Keratinocyte (primary cell): ENCODE measurements around the gene TYW1. TPM values are rescaled to one million over a fixed set of nuclear protein-coding genes. Genes with fewer than 3 reads are reported as not detected.
"Not testable (repeated sequence)": the region's sequence is repeated elsewhere in the genome, so short reads cannot be mapped to it uniquely, and the experiment has no call there.

ENCODE experiments used
- DNase-seq: peaks from one replicate; pipeline ENCODE4 v3.0.0-alpha.2; 2011; ENCODE audit warnings: low read depth, missing footprints, low spot score
- FAIRE-seq: peaks from 2 replicates; lab custom pipeline; 2011; peaks lifted over from hg19 to GRCh38; lab: Jason Lieb, UNC
- H2AFZ ChIP-seq: 2 replicates; pipeline ENCODE4 v1.6.0; 2012; ENCODE audit warnings: low read length, control low read depth, inconsistent platforms; ENCODE audit not compliant: control insufficient read depth
- H3K27ac ChIP-seq: 2 replicates; pipeline ENCODE4 v1.5.1; 2011; ENCODE audit warnings: low read length; ENCODE audit not compliant: control insufficient read depth, insufficient read depth
- H3K27me3 ChIP-seq: 3 replicates; pipeline ENCODE4 v1.6.0; 2011; ENCODE audit warnings: low read length; ENCODE audit not compliant: control insufficient read depth, insufficient read depth; ENCODE audit errors: extremely low read depth
- H3K36me3 ChIP-seq, 2 experiments: 2 replicates in 1 of 2; 3 replicates in 1 of 2; pipeline ENCODE4 v1.5.1; 2011; ENCODE audit warnings: low read length in 2 of 2, mild to moderate bottlenecking in 1 of 2; ENCODE audit not compliant: control insufficient read depth in 2 of 2, insufficient read depth in 2 of 2; ENCODE audit errors: extremely low read depth in 1 of 2
- H3K4me1 ChIP-seq: 3 replicates; pipeline ENCODE4 v1.5.1; 2011; ENCODE audit warnings: low read length; ENCODE audit not compliant: control insufficient read depth, insufficient read depth; ENCODE audit errors: extremely low read depth
- H3K4me2 ChIP-seq: 3 replicates; pipeline ENCODE4 v1.6.0; 2011; ENCODE audit warnings: low read depth, low read length; ENCODE audit not compliant: control insufficient read depth, insufficient read depth; ENCODE audit errors: extremely low read depth
- H3K4me3 ChIP-seq, 3 experiments: fragments of 200-600 bp in 1 of 3; sonication (generic) in 1 of 3; 2 replicates in 2 of 3; 3 replicates in 1 of 3; pipeline ENCODE4 v1.5.1; 2011 to 2016; ENCODE audit warnings: low read length in 3 of 3, mild to moderate bottlenecking in 3 of 3, control low read depth in 2 of 3, inconsistent platforms in 1 of 3, low read depth in 1 of 3, mixed read lengths in 1 of 3, mixed run types in 1 of 3, moderate library complexity in 1 of 3; ENCODE audit not compliant: control insufficient read depth in 2 of 3, insufficient read depth in 2 of 3; ENCODE audit errors: extremely low read depth in 1 of 3
- H3K79me2 ChIP-seq: 2 replicates; pipeline ENCODE4 v1.6.0; 2012; ENCODE audit warnings: low read length; ENCODE audit not compliant: control insufficient read depth, insufficient read depth
- H3K9ac ChIP-seq: 3 replicates; pipeline ENCODE4 v1.6.0; 2011; ENCODE audit warnings: low read length; ENCODE audit not compliant: control insufficient read depth, insufficient read depth; ENCODE audit errors: extremely low read depth
- H3K9me1 ChIP-seq: 3 replicates; pipeline ENCODE4 v1.6.0; 2011; ENCODE audit warnings: low read length; ENCODE audit not compliant: control insufficient read depth, insufficient read depth; ENCODE audit errors: extremely low read depth
- H3K9me3 ChIP-seq: 2 replicates; pipeline ENCODE4 v1.5.1; 2012; ENCODE audit warnings: low read depth, low read length; ENCODE audit not compliant: control insufficient read depth
- H4K20me1 ChIP-seq: 3 replicates; pipeline ENCODE4 v1.6.0; 2011; ENCODE audit warnings: low read length; ENCODE audit not compliant: control insufficient read depth, insufficient read depth; ENCODE audit errors: extremely low read depth
- EZH2 ChIP-seq: IDR thresholded peaks from one replicate; pipeline ENCODE4 v1.6.1; 2012; ENCODE audit warnings: inconsistent platforms, mild to moderate bottlenecking, low read length, moderate library complexity
- dilution Hi-C: fragments of 300-500 bp; cut with MboI; formaldehyde crosslinking; loops from one replicate; pipeline ENCODE4 v1.7.0; 2020; ENCODE audit warnings: low sequenced_read_pairs; ENCODE audit not compliant: extremely low pct_ligation_motif_present
- polyA plus RNA-seq, 5 experiments: library from polyadenylated mRNA; depleted of rRNA in 3 of 5; stranded (reverse) in 3 of 5; stranded (forward) in 1 of 5; unstranded in 1 of 5; fragments of >200 nt; gene quantifications; 1 replicate in 1 of 5; 2 replicates in 3 of 5; 3 replicates in 1 of 5; pipeline versions ENCODE4 v1.2.1 to v1.2.3, GENCODE V29; 2011 to 2012; ENCODE audit warnings: missing spikeins in 2 of 5, low read depth in 1 of 5, low replicate concordance in 1 of 5
- TF ChIP-seq, protein P1 (sequence below), 3 experiments: IDR thresholded peaks in 1 of 3; conservative IDR thresholded peaks in 1 of 3; optimal IDR thresholded peaks in 1 of 3; 2 replicates in 2 of 3; 3 replicates in 1 of 3; pipeline versions ENCODE3 to v1.5.1; 2011; ENCODE audit warnings: low read length in 3 of 3, mild to moderate bottlenecking in 3 of 3, moderate library complexity in 2 of 3, control low read depth in 1 of 3, inconsistent platforms in 1 of 3; ENCODE audit not compliant: insufficient read depth in 2 of 3; ENCODE audit errors: extremely low read depth in 1 of 3

The TYW1 gene
- polyA plus RNA-seq, 1 donor (not counting 4 experiments of a cell fraction or from before 2014, with no cell fraction given), result 16.4 TPM

DNA sequence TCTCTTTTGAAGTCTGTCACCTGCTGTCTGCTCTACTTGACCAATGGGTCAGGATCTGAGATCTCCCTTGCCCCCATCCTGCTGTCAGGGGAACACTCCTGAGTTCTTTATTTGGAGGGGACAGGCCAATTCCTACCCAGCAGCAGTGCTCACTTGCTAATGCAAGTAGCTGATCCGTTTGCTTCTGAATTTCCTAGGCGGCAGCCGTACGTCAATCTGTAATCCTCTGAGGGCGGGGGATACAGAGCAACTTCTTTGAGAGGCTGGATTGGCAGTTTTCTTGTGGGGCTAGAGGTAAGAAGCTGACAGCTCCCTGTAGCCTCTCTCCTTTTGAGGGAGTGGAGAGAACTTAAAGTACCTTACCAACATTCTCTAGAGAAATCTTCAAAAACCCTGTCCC, 36.6 kb downstream of the TYW1 start:
- Histone ChIP-seq H3K9me1 (no peaks in the 10 kb centered on the region), H3K27me3 (no peaks in the 10 kb centered on the region), H3K36me3 (peaks cover 0 to 3% of the 10 kb centered on the region in 2 experiments), H4K20me1 (no peaks in the 10 kb centered on the region), H3K4me2 (no peak overlapping the region), H3K4me3 (no peak overlapping the region), H3K79me2 (no peaks in the 10 kb centered on the region), H2AFZ (no peak overlapping the region), H3K9ac (no peak overlapping the region), H3K9me3 (peaks cover 4% of the 10 kb centered on the region), H3K27ac (no peak overlapping the region), H3K4me1 (no peaks in the 10 kb centered on the region)
- dilution Hi-C loops, result no loop called here
- TF ChIP-seq, protein P1, sequence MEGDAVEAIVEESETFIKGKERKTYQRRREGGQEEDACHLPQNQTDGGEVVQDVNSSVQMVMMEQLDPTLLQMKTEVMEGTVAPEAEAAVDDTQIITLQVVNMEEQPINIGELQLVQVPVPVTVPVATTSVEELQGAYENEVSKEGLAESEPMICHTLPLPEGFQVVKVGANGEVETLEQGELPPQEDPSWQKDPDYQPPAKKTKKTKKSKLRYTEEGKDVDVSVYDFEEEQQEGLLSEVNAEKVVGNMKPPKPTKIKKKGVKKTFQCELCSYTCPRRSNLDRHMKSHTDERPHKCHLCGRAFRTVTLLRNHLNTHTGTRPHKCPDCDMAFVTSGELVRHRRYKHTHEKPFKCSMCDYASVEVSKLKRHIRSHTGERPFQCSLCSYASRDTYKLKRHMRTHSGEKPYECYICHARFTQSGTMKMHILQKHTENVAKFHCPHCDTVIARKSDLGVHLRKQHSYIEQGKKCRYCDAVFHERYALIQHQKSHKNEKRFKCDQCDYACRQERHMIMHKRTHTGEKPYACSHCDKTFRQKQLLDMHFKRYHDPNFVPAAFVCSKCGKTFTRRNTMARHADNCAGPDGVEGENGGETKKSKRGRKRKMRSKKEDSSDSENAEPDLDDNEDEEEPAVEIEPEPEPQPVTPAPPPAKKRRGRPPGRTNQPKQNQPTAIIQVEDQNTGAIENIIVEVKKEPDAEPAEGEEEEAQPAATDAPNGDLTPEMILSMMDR (optimal IDR thresholded peaks at IDR 0.05 in 1 of 3, IDR thresholded peaks at IDR 0.05 in 1 of 3, conservative IDR thresholded peaks at IDR 0.05 in 1 of 3; ENCODE audit: extremely low read depth in 1 of 3, insufficient read depth in 2 of 3, low read length in 3 of 3), result no peak
- no peak for TF ChIP-seq EZH2
- DNase-seq (no peak), FAIRE-seq (no peak)

DNA sequence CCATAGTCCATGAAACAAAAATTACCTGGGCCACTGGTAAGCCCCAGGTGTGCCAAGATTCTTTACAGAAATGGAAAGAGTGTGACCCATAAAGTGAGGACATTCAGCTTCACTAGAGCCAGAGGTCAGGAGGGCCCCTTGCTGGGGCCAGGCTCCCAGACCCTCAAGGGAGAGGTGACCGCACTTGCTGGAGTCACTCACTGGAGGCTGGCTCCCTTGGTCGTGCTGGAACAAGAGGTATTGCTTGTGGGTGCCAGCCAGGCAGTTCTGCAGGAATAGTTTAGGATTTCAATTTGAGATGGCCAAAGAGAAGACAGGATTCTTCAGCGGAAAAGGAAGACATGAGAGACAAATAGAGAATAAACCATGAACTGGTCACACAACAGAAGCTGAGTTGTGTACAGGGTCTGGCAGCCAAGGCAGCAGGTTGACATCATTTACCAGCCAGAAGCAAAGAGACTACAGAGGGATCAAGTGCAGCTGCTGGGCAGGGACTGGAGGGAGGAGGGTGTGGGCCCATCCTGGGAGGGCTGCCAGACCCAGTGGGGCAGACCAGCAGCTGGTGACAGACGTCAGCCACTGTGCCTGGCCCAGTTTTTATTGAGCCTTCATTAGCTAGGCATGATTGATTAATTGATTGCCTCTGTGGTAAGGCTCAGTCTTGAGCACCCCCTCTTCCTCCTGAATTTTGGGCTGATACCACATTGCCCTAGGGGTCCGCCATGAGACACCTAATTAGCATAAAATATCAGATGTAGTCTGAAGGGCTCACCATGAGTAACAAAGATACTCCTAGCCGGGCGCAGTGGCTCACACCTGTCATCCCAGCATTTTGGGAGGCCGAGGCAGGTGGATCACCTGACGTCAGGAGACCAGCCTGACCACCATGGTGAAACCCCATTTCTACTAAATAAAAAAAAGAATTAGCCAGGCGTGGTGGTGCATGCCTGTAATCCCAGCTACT, 40.1 kb downstream of the TYW1 start:
- FAIRE-seq, H2AFZ ChIP-seq: not testable (repeated sequence)

More for the DNA sequence above, 40.1 kb downstream of the TYW1 start:
- H3K27ac ChIP-seq, DNase-seq, H3K9ac ChIP-seq, H4K20me1 ChIP-seq, H3K4me1 ChIP-seq, H3K9me1 ChIP-seq, H3K4me2 ChIP-seq, H3K36me3 ChIP-seq, H3K4me3 ChIP-seq, H3K79me2 ChIP-seq, dilution Hi-C loops, H3K9me3 ChIP-seq, H3K27me3 ChIP-seq: not testable (repeated sequence)
